Fibroblast of pulmonary artery (primary cell): ENCODE measurements around the gene MAL.

Experiments used
- DNase-seq: peaks from one replicate; pipeline ENCODE4 v3.0.0-alpha.2; 2010; ENCODE audit warnings: low read depth
- H3K4me3 ChIP-seq: replicated peaks from 2 replicates; pipeline ENCODE4 v1.5.1; 2011; ENCODE audit warnings: low read depth, mild to moderate bottlenecking, control low read depth, low read length, moderate library complexity
- TF ChIP-seq, protein P1 (sequence below): IDR thresholded peaks from 2 replicates; pipeline ENCODE4 v1.5.1; 2011; ENCODE audit warnings: mild to moderate bottlenecking, control low read depth, low read length, inconsistent platforms; ENCODE audit errors: missing control alignments

The MAL gene

DNA sequence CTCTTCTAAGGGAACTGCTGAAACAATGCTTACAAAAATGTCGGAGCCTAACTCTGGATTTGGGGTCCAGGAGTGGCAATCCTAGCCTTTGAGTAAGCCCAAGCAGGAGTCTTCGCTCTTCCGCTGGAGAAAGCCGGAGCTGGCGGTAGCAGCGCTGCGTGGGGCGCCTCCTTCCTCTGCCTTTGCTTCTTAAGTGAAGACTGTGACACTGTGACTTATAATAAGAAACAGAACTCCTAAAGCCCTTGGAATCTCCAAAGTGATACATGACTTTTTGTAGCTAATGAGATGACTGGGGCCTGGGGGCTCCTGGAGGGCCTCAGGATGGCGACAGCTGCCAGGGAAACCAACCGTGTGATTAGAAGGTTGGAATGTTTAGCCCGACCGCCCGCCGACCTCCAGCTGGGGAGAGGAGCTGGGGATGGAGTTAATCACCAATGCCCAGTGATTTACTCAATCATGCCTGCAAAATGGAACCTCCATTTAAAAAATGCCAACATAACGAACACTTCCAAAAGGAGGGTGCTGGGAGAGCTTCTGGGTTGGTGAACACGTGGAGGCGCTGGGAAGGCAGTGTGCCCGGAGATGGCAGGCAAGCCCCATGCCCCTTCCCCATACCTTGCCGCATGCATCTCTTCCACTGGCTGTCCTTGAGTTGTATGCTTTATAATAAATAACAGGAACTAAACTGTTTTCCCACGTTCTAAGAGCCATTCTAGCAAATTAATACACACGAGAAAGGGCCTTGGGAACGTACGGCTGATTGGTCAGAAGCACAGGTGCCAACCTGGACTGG, 29.0 kb upstream of the MAL start:
- no peak for DNase-seq
- TF ChIP-seq, protein P1, sequence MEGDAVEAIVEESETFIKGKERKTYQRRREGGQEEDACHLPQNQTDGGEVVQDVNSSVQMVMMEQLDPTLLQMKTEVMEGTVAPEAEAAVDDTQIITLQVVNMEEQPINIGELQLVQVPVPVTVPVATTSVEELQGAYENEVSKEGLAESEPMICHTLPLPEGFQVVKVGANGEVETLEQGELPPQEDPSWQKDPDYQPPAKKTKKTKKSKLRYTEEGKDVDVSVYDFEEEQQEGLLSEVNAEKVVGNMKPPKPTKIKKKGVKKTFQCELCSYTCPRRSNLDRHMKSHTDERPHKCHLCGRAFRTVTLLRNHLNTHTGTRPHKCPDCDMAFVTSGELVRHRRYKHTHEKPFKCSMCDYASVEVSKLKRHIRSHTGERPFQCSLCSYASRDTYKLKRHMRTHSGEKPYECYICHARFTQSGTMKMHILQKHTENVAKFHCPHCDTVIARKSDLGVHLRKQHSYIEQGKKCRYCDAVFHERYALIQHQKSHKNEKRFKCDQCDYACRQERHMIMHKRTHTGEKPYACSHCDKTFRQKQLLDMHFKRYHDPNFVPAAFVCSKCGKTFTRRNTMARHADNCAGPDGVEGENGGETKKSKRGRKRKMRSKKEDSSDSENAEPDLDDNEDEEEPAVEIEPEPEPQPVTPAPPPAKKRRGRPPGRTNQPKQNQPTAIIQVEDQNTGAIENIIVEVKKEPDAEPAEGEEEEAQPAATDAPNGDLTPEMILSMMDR = no peak

DNA sequence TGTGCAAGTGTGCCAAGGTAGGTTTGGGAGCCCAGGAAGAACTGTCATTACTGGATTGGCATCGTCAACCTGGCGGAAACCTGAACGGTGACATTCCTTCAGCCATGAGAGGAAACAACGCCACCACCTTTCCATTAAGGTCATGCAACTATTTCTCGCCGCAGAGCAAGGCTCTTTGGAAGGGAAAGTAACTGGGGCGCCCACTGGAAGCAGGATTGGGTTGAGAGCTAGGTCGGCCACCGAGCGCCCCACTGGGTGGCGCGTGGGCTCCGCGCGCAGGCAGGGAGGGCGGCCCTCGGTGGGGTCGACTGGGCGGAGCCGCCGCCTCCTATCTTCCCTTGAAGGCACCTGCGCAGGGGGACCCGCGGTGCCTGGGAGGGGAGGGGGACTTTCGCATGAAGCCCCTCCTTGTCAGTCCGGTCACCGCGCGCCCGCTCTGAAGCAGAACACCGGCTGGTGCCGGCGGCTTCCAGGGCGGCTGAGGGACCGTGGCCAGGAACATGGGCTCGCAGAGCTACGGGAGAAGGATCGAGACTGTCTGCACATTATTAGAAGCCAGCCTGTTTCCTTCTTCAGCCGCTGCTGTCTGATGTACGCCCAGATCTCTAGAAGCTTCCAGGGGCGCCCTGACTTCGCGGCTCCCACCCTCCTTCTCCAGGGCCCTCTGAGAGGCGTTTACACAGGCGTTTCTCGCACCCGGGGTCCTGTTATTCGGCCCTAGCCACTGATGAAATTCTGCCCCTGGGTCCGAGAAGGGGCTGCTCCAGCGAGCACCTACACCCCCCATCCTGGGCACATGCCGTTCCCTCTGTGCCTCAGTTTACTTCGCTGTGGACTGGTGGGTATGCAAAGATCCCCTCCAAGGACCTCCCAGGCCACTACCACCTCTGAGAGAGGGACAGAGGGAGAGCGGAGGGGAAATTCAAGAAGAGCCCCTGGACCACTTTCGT, 27.3 kb upstream of the MAL start:
- TF ChIP-seq, protein P1 = no peak
- H3K4me3 ChIP-seq = no peak overlapping the region

More for the DNA sequence above, 29.0 kb upstream of the MAL start:
- H3K4me3 ChIP-seq = no peak overlapping the region

DNA sequence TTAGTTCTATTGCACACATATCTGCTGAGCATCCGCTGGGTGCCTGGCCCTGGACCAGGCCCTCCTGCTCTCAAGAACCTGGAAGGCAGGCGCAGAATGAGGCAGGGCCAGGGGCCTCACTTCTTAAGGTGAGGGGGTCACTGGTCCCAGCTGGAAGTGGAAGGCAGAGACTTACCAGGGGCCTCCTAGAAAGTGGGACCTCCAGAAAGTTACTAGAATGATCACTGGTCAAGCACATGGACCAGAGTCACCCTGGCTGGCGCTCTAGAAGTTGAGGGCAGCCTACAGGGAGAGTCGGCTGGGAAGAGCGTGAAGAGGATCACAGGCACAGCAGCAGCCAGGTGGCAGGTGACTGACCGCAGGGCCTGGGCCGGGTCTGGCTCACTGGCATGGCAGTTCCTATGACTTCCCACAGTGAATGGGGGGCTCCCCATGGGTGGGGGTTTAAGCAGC, 26.1 kb upstream of the MAL start:
- TF ChIP-seq, protein P1 = no peak
- no peak overlapping the region for H3K4me3 ChIP-seq
- no peak for DNase-seq

More for the DNA sequence above, 27.3 kb upstream of the MAL start:
- no peak for DNase-seq

DNA sequence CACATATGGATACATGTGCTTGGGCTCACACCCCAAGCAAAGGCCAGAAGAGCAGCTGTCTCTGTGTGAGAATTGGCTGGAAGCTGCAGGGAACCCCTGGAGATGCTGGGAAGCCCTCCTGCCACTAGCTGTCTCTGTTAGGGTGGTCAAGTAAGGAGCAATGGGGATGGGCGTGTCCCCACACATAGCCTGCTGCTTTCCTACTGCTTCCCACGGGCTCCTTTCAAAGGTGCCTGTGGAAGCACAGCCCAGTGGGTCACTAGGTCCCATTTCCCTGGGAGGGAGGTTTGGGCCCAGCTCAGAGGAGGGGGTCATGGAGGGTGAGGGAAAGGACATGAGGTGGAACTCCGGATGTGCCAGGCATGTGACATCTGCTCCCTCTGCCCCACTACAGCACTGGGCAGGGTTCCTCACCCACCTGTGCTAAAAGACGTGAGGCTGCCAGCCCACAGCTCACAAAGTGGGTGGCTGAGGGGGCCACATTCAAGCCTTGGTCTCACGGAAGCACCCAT, 24.4 kb upstream of the MAL start:
- no peak overlapping the region for H3K4me3 ChIP-seq
- no peak for DNase-seq
- TF ChIP-seq, protein P1 = no peak

DNA sequence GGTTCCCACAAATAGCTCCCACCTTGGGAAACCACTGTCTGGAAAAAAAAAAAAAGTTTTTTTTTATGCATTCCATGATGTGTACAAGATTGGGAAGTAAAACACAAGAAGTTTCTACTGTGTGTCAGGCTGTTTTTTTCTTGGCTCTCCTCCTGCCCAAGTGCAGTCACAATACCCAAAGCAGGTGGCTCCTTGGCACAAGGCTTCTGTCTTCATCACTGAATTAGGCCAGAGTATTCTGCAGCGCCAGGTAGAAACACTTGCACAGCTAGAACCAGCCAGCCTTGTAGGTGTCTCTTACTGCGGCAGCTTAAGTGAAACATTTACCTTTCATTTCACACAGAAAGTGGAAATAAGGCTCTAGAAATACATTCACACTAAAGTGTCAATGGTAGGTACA, 23.8 kb upstream of the MAL start:
- DNase-seq = no peak
- H3K4me3 ChIP-seq = no peak overlapping the region
- TF ChIP-seq, protein P1 = no peak

DNA sequence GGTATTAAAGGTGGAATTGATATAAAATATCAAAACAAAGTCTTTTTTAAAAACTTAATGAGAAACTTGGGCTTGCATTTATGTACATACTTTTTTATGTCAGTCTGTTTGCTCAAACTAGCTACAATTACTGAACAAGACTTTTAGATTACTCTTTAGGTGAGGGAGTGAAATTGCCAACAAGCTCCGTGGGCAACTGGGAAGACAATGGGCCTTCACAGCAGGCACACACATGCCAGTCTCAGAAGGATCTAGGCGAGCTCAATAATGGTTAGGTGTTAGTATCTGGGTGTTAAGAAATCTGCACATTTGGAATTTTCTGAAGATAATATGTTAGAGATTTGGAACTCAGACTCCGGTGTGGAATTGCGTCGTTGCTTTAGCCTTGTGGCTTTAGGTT, 23.0 kb upstream of the MAL start:
- TF ChIP-seq, protein P1 = no peak
- no peak for DNase-seq
- H3K4me3 ChIP-seq = no peak overlapping the region
